Immature natural killer cell (primary cell): ENCODE data around the gene EVL. TPM values are rescaled to one million over a fixed set of nuclear protein-coding genes. Genes with fewer than 3 reads are reported as not detected.

Source experiments
- DNase-seq, 3 donors: peaks; one replicate each; pipeline ENCODE4 v3.0.0; 2022; ENCODE audit warnings: mixed read lengths in 1 of 3
- H3K27ac Mint-ChIP-seq, 6 donors: one replicate each; pipeline ENCODE4 v1.8.0; 2020; ENCODE audit warnings: mixed read lengths in 6 of 6, mild to moderate bottlenecking in 5 of 6, inconsistent platforms in 4 of 6, moderate library complexity in 3 of 6
- H3K27me3 Mint-ChIP-seq, 3 donors: one replicate each; pipeline ENCODE4 v1.8.0; 2020 to 2021; ENCODE audit warnings: low read depth in 3 of 3, mild to moderate bottlenecking in 3 of 3, mixed read lengths in 3 of 3, moderate library complexity in 3 of 3, inconsistent platforms in 1 of 3
- H3K36me3 Mint-ChIP-seq, 3 donors: one replicate each; pipeline ENCODE4 v1.8.0; 2020; ENCODE audit warnings: mixed read lengths in 3 of 3, inconsistent platforms in 2 of 3, mild to moderate bottlenecking in 2 of 3
- H3K4me1 Mint-ChIP-seq, 2 donors: one replicate each; pipeline ENCODE4 v1.8.0; 2020; ENCODE audit warnings: inconsistent platforms in 2 of 2, mild to moderate bottlenecking in 2 of 2, mixed read lengths in 2 of 2, moderate library complexity in 1 of 2
- H3K4me3 Mint-ChIP-seq, 5 donors: one replicate each; pipeline ENCODE4 v1.8.0; 2020; ENCODE audit warnings: mild to moderate bottlenecking in 5 of 5, mixed read lengths in 5 of 5, inconsistent platforms in 3 of 5, moderate library complexity in 3 of 5
- H3K9me3 Mint-ChIP-seq, 6 donors: one replicate each; pipeline ENCODE4 v1.8.0; 2020; ENCODE audit warnings: mild to moderate bottlenecking in 6 of 6, mixed read lengths in 6 of 6, inconsistent platforms in 4 of 6, moderate library complexity in 3 of 6
- polyA plus RNA-seq, 3 donors: library from polyadenylated mRNA; unstranded; fragments of 300-500 nt; fragmentation: Illumina TruSeq; gene quantifications; one replicate each; pipeline ENCODE4 v1.2.3, GENCODE V29; 2021

Gene EVL
- polyA plus RNA-seq, 3 donors from 2014 or later, result 56.8 to 135 (median 76.3) TPM

DNA sequence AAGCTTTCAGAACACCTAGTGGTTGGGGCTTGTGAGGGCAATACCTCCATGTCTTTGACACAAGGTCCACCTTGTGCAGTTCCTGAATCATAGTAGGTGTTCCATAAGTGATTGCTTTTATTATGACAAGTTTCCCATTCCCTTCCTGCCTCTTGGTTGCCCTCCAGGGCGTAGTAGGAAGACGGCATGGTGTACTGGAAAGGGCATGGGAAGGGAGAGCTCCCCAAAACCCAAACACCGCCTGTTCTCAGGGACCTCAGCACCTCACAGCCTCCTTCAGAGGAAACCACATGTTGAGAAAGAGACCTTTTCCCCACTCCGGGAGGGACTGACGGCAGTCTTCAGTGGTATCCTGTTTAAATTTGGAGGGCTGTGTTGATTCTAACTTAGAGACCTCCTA, 21.1 kb downstream of the EVL start:
- Mint-ChIP-seq H3K27me3 (peaks cover 0 to 9% (median 0%) of the 10 kb centered on the region in 3 donors), H3K36me3 (peaks cover 33 to 62% (median 47%) of the 10 kb centered on the region in 3 donors), H3K9me3 (peaks cover 0 to 2% (median 0%) of the 10 kb centered on the region in 6 donors), H3K4me1 (peaks cover 91 to 100% of the 10 kb centered on the region in 2 donors), H3K4me3 (peak overlapping the region; percentile 13 to 41 (median 36)), H3K27ac (peak overlapping the region; percentile 77 to 100 (median 88))
- DNase-seq, result no peak

DNA sequence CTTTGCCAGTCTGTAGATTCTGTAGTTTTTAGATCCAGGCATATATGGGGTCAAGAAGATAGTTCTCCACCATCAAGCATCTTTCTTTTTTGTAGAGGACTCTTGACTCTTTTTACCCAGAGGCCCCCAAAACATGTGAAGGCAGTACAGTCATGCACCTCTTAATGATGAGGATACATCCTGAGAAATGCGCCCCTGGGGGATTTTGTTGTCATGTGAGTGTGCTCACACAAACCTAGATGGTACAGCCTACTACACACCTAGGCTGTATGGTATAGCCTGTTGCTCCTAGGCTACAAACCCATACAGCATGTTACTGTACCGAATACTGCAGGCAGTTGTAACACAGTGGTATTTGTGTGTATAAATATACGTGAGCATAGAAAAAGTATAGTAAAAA, 23.0 kb downstream of the EVL start:
- Mint-ChIP-seq H3K27ac (peak overlapping the region; percentile 47 to 78 (median 75)), H3K36me3 (peaks cover 38 to 66% (median 49%) of the 10 kb centered on the region in 3 donors), H3K9me3 (peaks cover 0 to 2% (median 0%) of the 10 kb centered on the region in 6 donors), H3K4me3 (no peak overlapping the region), H3K4me1 (peaks cover 86 to 100% of the 10 kb centered on the region in 2 donors), H3K27me3 (peaks cover 0 to 5% (median 0%) of the 10 kb centered on the region in 3 donors)
- DNase-seq, result no peak

DNA sequence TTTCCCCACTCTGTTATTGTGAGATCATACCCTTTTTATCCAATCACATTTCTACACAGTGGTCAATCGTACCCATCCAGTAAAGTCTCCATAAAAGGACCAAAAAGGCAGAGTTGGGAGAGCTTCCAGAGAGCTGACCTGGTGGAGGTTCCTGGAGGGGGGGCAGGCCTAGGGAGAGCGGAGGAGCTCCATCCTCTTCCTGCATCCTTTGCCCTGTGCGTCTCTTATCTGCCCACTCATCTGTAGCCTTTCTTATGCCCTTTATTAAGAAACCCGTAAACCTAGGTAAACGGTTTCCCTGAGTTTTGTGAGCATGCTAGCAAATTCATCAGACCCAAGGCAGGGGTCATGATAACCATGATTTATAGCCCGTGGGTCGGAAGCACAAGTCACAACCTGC, 26.2 kb downstream of the EVL start:
- Mint-ChIP-seq H3K4me3 (peak overlapping the region in 2 of 5 donors; percentile 27 to 46), H3K27me3 (peaks cover 0 to 3% (median 0%) of the 10 kb centered on the region in 3 donors), H3K36me3 (peaks cover 24 to 71% (median 47%) of the 10 kb centered on the region in 3 donors), H3K4me1 (peaks cover 87 to 99% of the 10 kb centered on the region in 2 donors), H3K9me3 (peaks cover 0 to 2% (median 0%) of the 10 kb centered on the region in 6 donors), H3K27ac (peak overlapping the region; percentile 40 to 83 (median 72))
- no peak for DNase-seq

DNA sequence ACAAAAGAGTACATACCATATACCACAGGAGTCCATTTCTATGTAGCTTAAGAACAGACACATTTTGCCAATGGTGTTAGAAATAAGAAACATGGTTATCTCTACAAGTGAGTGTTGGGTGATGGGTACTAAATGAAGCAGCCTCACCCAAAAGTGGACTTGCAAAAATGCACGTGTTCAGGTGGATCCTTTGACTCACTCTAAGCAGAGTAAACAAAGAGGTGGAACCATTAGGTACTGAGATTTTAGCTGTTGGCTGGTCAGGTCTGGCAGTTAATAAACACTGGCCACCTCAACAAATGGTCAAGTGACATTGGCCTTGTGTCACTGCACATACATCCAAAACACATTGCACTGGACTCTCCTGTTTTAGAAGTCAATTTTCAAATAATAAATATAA, 27.6 kb downstream of the EVL start:
- peak overlapping the region in 1 of 5 donors; percentile 21 for H3K4me3 Mint-ChIP-seq
- peaks cover 0 to 2% (median 0%) of the 10 kb centered on the region in 6 donors for H3K9me3 Mint-ChIP-seq
- H3K27ac Mint-ChIP-seq, result peak overlapping the region in 3 of 6 donors; percentile 65 to 83 (median 75)
- peaks cover 89 to 99% of the 10 kb centered on the region in 2 donors for H3K4me1 Mint-ChIP-seq
- DNase-seq, result no peak
- H3K27me3 Mint-ChIP-seq, result peaks cover 0 to 2% (median 2%) of the 10 kb centered on the region in 3 donors
- H3K36me3 Mint-ChIP-seq, result peaks cover 17 to 71% (median 51%) of the 10 kb centered on the region in 3 donors

DNA sequence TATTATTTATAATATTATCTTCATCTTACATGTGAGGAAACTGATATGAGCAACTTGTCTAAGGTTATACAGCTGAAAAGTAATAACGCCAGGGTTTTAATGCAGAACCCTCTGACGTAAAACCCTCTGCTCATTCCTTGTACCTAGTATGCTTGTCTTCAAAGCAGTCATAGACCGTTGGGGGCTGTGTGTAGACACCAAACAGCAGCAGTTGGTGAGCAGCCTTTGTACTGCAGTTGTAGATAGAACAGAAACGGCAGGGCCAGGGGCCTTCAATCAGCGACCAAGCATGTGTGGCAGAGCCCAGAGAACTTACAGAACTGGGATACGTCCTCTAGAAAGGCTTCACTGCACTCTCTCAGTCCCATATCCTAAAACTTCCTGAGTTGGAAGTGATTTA, 28.1 kb downstream of the EVL start:
- H3K27ac Mint-ChIP-seq, result peak overlapping the region; percentile 75 to 86 (median 82)
- no peak for DNase-seq
- H3K4me3 Mint-ChIP-seq, result no peak overlapping the region
- H3K9me3 Mint-ChIP-seq, result peaks cover 0 to 2% (median 0%) of the 10 kb centered on the region in 6 donors
- H3K27me3 Mint-ChIP-seq, result peaks cover 0 to 2% (median 2%) of the 10 kb centered on the region in 3 donors
- H3K36me3 Mint-ChIP-seq, result peaks cover 16 to 70% (median 55%) of the 10 kb centered on the region in 3 donors
- H3K4me1 Mint-ChIP-seq, result peaks cover 89 to 99% of the 10 kb centered on the region in 2 donors

DNA sequence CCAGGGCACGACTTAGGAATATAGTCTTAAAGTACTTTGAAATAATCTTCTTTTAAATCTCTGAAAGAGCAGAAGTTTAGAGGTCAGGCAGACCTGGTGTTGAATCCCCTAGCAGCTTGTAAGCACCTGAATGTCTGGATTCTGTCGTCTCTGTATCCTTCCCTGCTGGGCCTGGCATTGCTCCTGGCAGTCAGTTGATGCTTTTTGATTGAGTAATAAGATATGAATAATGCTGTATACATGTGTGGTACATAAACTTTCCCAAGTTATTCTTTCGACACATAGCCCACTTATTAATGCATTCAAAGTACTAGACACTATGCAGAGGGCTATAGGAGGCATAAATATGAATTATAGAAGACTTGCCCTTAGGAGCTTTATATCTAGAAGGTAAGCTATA, 31.4 kb downstream of the EVL start:
- Mint-ChIP-seq H3K4me3 (peak overlapping the region in 1 of 5 donors; percentile 19), H3K27me3 (peaks cover 0 to 2% (median 0%) of the 10 kb centered on the region in 3 donors), H3K36me3 (peaks cover 10 to 66% (median 50%) of the 10 kb centered on the region in 3 donors), H3K27ac (peak overlapping the region; percentile 61 to 89 (median 73)), H3K4me1 (peaks cover 86 to 98% of the 10 kb centered on the region in 2 donors), H3K9me3 (no peaks in the 10 kb centered on the region)
- DNase-seq, result no peak

DNA sequence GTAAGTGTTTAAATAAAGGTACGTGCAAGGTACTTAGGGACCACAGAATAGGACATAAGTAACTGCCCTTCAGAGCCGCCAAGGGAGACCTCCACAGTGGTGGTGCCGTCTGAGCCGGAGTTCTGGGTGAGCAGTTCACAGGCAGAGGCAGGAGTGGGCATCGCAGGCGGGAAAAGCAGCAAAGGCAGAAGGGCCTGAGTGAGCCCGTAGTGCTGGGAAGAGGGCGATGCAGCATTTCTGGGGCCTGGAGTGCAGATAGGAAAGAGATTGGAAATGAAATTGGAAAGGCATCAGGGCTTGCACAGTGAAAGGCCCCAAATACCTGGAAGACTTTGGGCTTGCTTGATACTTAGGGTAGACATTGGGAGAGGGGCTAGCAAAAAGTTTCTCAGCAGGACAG, 32.9 kb downstream of the EVL start:
- peaks cover 6 to 68% (median 56%) of the 10 kb centered on the region in 3 donors for H3K36me3 Mint-ChIP-seq
- peak overlapping the region; percentile 63 to 89 (median 84) for H3K27ac Mint-ChIP-seq
- no peaks in the 10 kb centered on the region for H3K9me3 Mint-ChIP-seq
- peaks cover 90 to 98% of the 10 kb centered on the region in 2 donors for H3K4me1 Mint-ChIP-seq
- H3K4me3 Mint-ChIP-seq, result peak overlapping the region in 1 of 5 donors; percentile 10
- no peak for DNase-seq
- peaks cover 0 to 2% (median 2%) of the 10 kb centered on the region in 3 donors for H3K27me3 Mint-ChIP-seq

DNA sequence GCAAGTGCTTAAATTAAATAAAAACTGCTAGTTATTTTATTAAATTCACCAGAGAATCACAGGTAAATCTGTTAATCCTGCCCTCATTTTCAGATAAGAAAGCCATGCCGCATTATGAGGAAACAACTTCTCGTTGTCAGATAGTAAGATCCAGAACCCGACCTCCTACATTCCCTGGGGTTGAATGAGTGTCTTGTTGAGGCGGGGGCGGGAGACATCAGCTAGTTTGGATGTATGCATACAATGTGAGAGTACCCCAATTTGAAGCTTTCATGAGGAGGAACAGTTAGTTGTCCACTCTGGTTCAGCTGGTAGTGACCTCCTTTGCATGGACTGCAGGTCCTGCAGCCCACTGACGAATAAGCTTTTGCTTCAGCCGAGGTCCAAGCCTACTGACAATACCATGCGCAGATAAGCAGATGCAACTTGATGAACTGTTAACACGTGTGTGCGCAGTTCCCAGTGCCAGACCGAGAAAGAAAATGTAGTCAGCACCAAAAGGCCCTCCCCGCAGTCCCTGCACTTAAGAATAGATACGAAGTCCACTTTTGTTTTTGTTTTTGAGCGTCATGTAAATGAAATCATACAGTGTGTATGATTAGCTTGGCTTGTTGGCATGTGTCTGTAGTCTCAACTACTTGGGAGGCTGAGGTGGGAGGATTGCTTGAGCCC, 34.9 kb downstream of the EVL start:
- H3K27ac Mint-ChIP-seq, result peak overlapping the region; percentile 59 to 81 (median 76)
- peak overlapping the region in 3 of 5 donors; percentile 16 to 49 (median 32) for H3K4me3 Mint-ChIP-seq
- peaks cover 0 to 2% (median 2%) of the 10 kb centered on the region in 3 donors for H3K27me3 Mint-ChIP-seq
- H3K36me3 Mint-ChIP-seq, result peaks cover 15 to 65% (median 60%) of the 10 kb centered on the region in 3 donors
- no peaks in the 10 kb centered on the region for H3K9me3 Mint-ChIP-seq
- DNase-seq, result no peak
- H3K4me1 Mint-ChIP-seq, result peaks cover 91 to 99% of the 10 kb centered on the region in 2 donors

DNA sequence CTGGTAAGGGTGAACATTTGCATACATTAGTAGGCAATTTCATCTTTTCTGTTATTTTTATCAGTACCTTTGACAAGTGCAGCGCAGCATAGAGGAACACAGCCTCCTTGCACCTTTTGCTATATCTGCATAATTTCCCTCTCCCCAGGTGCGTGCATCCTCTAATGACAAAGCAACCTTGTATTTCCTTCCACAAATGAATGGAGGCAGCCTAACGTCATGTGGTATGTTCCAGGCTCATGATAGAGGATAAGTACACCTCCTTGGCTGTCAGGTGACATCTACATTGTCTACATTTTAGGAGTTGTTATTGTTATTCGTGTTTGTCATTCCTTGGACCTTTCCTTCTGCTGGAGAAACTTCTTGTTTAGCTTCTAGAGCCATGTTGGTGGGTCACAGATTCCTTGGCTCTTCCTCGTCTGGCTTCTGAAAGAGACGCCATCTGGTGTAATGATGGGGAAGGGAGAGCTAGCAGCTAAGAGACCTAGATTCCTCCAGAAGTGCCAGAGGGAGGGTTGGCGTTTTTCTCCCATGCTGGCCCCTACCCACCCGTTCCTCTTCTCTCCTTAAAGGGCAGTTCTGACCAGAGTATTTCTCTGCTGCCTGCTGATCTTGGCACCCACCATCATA, 37.0 kb downstream of the EVL start:
- no peak for DNase-seq
- Mint-ChIP-seq H3K27ac (peak overlapping the region; percentile 64 to 87 (median 72)), H3K9me3 (no peaks in the 10 kb centered on the region), H3K36me3 (peaks cover 15 to 63% (median 52%) of the 10 kb centered on the region in 3 donors), H3K4me1 (peaks cover 91 to 99% of the 10 kb centered on the region in 2 donors), H3K4me3 (peak overlapping the region in 4 of 5 donors; percentile 14 to 50 (median 40)), H3K27me3 (peaks cover 0 to 9% (median under 1%) of the 10 kb centered on the region in 3 donors)

DNA sequence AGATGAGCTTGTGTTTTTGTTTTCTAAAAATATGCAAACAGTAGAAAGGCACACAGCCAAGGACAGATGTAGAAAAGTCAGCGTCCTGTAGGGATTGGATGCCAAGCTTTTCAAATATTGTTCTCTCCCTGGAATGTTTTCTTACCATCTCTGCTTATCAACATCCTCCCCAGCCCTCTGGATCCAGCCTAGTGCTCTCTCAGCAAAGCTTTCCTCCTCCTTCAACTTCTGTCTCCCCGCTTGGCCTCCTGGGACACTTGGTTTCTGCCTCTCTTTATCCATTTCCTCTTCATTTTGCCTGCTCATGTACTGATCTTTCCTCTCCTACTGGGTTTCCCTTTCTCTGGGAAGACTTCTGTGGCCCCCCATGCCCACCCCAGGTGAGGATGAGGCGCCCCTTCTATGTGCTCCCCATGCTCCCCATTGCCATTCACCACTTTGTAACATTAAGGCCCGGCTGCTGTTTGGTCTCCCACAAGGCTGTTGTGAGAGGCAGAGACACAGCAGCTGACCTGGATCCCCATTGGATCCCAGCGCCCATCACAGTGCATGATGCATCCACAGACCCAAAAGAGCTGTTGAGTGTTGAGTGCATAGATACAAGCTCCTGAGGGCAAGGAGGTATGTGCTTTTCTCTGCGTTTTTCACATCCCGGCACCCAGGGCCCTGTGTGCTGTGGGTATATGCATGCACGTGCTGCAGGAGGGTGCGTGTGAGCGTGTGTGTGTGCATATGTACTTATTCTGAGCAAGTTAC, 38.2 kb downstream of the EVL start:
- H3K4me1 Mint-ChIP-seq, result peaks cover 91 to 99% of the 10 kb centered on the region in 2 donors
- H3K27ac Mint-ChIP-seq, result peak overlapping the region; percentile 86 to 98 (median 96)
- no peak for DNase-seq
- H3K4me3 Mint-ChIP-seq, result peak overlapping the region; percentile 45 to 73 (median 62)
- no peaks in the 10 kb centered on the region for H3K9me3 Mint-ChIP-seq
- H3K27me3 Mint-ChIP-seq, result peaks cover 0 to 11% (median 2%) of the 10 kb centered on the region in 3 donors
- peaks cover 15 to 64% (median 43%) of the 10 kb centered on the region in 3 donors for H3K36me3 Mint-ChIP-seq

DNA sequence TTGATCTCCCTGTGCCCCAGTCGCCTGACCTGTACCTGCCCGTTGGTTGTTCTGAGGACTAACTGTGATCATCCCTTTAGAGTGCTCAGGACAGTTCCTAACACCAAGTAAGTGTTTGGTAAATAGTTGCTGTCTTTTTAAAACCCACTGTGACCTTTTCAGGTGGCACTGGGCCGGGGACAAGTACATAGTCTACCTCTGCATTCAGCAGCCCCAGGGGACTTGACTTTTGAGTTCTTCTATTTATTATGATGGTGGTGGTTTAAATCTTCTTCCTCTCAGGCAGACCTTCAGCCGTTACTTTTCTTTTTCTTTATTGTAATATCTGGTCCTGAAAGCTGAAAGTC, 38.8 kb downstream of the EVL start:
- no peak for DNase-seq
- Mint-ChIP-seq H3K36me3 (peaks cover 15 to 63% (median 39%) of the 10 kb centered on the region in 3 donors), H3K27me3 (peaks cover 0 to 11% (median 2%) of the 10 kb centered on the region in 3 donors), H3K9me3 (no peaks in the 10 kb centered on the region), H3K27ac (peak overlapping the region; percentile 86 to 98 (median 96)), H3K4me1 (peaks cover 91 to 99% of the 10 kb centered on the region in 2 donors), H3K4me3 (peak overlapping the region; percentile 45 to 73 (median 62))

DNA sequence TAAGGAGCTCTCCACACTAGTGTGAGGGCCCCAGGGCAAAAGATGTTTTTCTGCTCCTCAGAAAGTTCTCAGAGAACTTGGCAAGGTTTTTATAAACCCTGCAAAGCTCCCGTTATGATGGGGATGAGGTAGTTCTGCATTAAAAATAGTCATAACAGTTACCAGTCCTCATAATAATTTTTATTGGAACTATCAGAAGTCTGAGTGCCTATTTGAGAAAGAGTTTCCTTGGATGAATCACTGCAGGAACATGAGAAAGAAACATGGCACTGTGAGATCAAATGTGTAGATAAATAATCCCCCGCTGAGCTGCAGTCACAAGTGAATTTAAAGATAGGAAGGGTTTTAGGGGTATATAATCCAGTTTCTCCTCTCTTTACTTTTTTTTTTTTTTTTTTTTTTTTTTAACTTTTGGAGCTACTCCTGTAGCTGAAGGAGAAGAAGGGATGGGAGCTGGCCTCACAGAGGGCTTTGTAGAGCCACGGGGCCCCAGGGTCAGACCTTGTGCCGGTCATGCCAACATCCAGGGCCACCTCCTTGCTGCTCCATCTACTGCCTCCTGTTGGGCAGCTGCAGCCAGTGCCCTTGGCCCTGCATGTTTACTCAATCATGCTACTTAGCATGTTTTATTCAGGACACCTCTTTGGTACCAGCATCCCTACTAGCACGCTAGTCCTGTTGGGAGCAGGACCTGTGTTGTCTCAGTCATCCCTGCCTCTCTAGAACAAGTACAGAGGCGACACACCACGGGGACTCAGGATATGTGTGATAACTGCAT, 39.5 kb downstream of the EVL start:
- peaks cover 15 to 65% (median 36%) of the 10 kb centered on the region in 3 donors for H3K36me3 Mint-ChIP-seq

More for the DNA sequence above, 39.5 kb downstream of the EVL start:
- H3K27ac Mint-ChIP-seq, result peak overlapping the region; percentile 86 to 98 (median 98)
- peak overlapping the region; percentile 45 to 75 (median 73) for H3K4me3 Mint-ChIP-seq
- no peak for DNase-seq
- H3K4me1 Mint-ChIP-seq, result peaks cover 93 to 99% of the 10 kb centered on the region in 2 donors
- peaks cover 0 to 11% (median 2%) of the 10 kb centered on the region in 3 donors for H3K27me3 Mint-ChIP-seq
- H3K9me3 Mint-ChIP-seq, result no peaks in the 10 kb centered on the region
